T-helper 2 cell treated with Interferon-gamma antibody and Interleukin-4, amounts not matched to agents 100 ng/mL and 5 ng/mL, for 36 hours (primary cell): ENCODE results near the gene RALGPS2. TPM values are rescaled to one million over a fixed set of nuclear protein-coding genes. Genes with fewer than 3 reads are reported as not detected.

ENCODE experiments used
- intact Hi-C: fragments of 100-400 bp; cut with micrococcal nuclease; formaldehyde crosslinking; loops from one replicate; pipeline ENCODE4 v1.15.1; 2023
- total RNA-seq: library from RNA; stranded (reverse); gene quantifications from 2 replicates; pipeline ENCODE4 v1.2.3, GENCODE V29; 2022

The RALGPS2 gene
- total RNA-seq, 1 donor from 2014 or later, result 3.3 TPM

- intact Hi-C loops, result no loop called here
Measured at GRCh38 chr1:178959543-178960460, 234.8 kb downstream of the RALGPS2 start.

- intact Hi-C loops, result no loop called here
Measured at GRCh38 chr1:178960482-178961240, 235.6 kb downstream of the RALGPS2 start.

- intact Hi-C loops, result no loop called here
Measured at GRCh38 chr1:178961331-178961730, 236.3 kb downstream of the RALGPS2 start.

DNA sequence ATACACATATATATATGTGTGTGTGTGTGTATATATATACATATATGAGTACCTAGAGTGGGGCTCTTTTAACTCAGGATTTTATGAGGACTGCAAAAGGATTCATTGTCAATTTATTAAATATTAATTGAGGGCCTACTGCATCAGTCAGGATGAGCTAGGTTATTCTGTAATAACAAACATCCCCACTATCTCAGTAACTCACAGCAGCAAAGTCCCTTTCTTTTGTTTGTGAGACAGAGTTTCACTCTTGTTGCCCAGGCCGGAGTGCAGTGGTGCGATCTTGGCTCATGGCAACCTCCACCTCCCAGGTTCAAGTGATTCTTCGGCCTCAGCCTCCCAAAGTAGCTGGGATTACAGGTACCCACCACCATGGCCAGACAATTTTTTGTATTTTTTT lies 236.8 kb downstream of the RALGPS2 start:
- intact Hi-C loops, result no loop called here

GRCh38 chr1:178962853-178963711 lies 238.0 kb downstream of the RALGPS2 start:
- intact Hi-C loops, result no loop called here

DNA sequence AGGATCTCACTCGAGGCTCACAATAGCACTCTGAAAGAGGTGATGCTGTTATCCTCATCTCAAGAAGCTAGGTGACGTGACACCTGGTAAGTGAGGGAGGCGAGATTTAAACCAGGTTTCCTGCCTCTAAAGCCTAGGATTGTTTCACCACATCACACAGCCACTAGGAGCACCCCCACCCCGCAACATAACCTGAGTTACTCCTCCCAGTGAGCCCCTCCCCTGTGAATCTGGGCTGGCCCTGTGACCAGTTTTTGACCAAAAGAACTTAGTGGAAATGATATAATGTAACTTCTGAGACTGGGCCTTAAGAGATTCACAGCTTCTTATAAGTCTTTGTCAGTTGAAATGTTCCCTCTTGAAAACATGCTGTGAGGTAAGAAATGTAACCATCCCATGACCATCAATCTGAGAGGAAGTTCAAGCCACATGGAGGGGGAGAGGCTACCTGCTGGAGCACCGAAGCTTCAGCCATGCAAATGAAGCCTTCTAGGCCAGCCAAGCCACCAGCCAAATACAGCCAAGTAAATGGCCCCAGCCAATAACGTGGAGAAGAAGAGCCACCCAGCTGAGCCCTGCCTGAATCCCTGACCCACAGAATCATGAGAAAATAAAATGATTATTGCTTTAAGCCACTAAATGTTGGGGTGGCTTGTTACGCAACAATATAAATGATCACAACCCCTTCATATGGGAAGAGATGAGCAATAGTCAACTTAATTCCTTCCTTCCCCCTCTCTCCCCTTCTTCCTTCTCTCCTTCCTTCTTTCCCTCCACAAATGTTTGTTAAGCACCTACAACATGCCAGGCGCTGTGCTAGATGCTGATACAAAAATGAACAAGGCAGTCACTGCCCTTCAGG lies 239.7 kb downstream of the RALGPS2 start:
- intact Hi-C loops, result no loop called here

DNA sequence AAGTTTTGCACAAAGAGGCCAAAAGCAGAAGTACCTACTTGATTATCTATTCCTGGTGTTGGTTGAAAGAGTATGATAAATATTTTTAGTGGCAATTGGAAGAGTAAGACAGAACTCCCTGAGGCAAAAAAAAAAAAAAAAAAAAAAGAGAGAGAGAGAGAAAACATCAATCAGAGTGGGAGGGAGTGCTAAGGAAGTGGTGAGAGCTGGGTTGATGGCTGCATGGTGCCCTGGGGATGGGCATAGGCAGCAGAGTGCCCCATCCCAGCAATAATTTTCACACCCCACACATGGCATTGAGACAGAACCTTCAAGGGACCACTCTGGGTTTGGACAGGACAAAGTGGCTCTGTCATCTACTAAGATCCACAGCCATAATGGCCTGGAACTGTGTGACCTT lies 241.3 kb downstream of the RALGPS2 start:
- intact Hi-C loops, result no loop called here

DNA sequence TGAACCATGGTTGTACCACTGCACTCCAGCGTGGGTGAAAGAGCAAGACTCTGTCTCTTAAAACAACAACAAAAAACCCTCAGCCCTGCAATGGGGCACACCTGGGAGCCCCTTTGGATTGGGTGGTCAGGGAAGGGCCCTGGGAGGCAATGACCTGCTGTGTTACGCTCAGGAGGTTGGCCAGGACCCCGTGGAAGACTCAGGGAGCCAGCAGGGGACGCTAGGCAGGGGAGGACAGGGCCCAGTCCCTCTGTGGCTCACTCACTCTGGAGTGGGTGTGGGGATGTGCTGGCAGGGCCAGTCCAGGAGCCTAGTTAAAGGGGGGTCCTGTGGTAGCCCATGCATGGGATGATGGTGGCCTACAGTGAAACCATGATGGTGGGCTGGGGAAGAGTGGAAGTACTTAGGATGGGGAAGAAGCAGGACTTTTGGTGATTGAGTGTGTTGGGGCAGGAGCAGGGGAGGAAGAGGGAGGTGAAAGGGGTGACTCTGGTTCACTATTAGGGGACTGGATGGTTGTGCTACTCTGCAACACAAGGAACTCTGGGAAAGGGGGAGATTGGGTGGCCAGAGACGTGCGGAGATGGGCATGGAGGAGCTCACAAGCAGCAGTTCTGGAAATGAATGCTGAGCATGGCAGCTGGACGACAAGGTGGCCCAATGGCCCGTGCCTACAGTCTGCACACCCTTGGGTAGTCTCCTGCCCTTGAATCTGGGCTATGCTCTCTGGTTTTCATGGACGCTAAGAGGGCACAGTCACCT lies 244.4 kb downstream of the RALGPS2 start:
- intact Hi-C loops, result no loop called here

- intact Hi-C loops, result no loop called here
Measured at GRCh38 chr1:178970184-178970583, 245.1 kb downstream of the RALGPS2 start.

Other genes with a start within 250 kb of the RALGPS2 start
- gene CLEC20A, start 228.3 kb upstream of the RALGPS2 start, total RNA-seq, result not detected in 2 replicates
- gene TEX35, start 212.1 kb upstream of the RALGPS2 start, total RNA-seq, result not detected in 2 replicates
- gene ANGPTL1, start 145.8 kb downstream of the RALGPS2 start, total RNA-seq, result not detected in 2 replicates